H1 (cell line): ENCODE measurements around the gene ANKRD40. TPM values are rescaled to one million over a fixed set of nuclear protein-coding genes. Genes with fewer than 3 reads are reported as not detected.

Experiments used
- ASH2L ChIP-seq: fragments of 200-600, 300-600 bp; sonication (generic); IDR thresholded peaks from one replicate; pipeline ENCODE4 v1.7.1; 2017; ENCODE audit warnings: low read length
- MAFK ChIP-seq: IDR thresholded peaks from 2 replicates; pipeline ENCODE4 v1.6.1; 2012; ENCODE audit warnings: low read depth, mild to moderate bottlenecking, improper control_type of control experiment, low read length
- POLR2AphosphoS5 ChIP-seq: IDR thresholded peaks from 2 replicates; pipeline ENCODE4 v1.6.1; 2011; ENCODE audit warnings: low read depth, low read length
- TAF7 ChIP-seq: optimal IDR thresholded peaks from 2 replicates; pipeline ENCODE3; 2011; ENCODE audit warnings: low read depth, mild to moderate bottlenecking, inconsistent platforms, low read length, moderate library complexity, borderline replicate concordance
- polyA plus RNA-seq, 7 experiments: library from polyadenylated mRNA; depleted of rRNA in 3 of 7; stranded (reverse) in 5 of 7; unstranded in 2 of 7; fragments of >200 nt in 5 of 7; fragments of 200-250 nt in 2 of 7; gene quantifications; 1 replicate in 5 of 7; 2 replicates in 1 of 7; 4 replicates in 1 of 7; pipeline versions ENCODE4 v1.2.1 to v1.2.3, GENCODE V29; 2011 to 2013; ENCODE audit warnings: missing spikeins in 2 of 7, mixed read lengths in 2 of 7
- total RNA-seq: library from RNA; stranded (reverse); fragmentation: NEBNext Ultra II Directional; extraction: Animal tissue kit (Norgen Biotek cat#: 25700); gene quantifications from 2 replicates; pipeline ENCODE4 v1.2.1, GENCODE V29; 2021

The ANKRD40 gene
- total and polyA plus RNA-seq, 2 of the 8 experiments (the other 6 are each of a cell fraction or from before 2014, with no cell fraction given) = 26.1 to 50.1 TPM

- TF ChIP-seq POLR2AphosphoS5 (no peak), MAFK (no peak), ASH2L (no peak), TAF7 (no peak)
Measured at GRCh38 chr17:50656509-50656908, 51.2 kb downstream of the ANKRD40 start (continued).
